Left ventricle myocardium superior (tissue), 1 donor: ENCODE results near the gene HOXA10. TPM values are rescaled to one million over a fixed set of nuclear protein-coding genes. Genes with fewer than 3 reads are reported as not detected.
A peak's percentile ranks its signal among the peaks of the same experiment; 100 is the strongest.

Experiments used
- ATAC-seq: fragments of 200-7000 bp; cut with Tn5 transposase; one replicate; pipeline ENCODE4 v1.9.1; 2020; ENCODE audit warnings: mild to moderate bottlenecking, moderate library complexity
- DNase-seq: peaks from one replicate; pipeline ENCODE4 v3.0.0-alpha.2; 2020
- intact Hi-C: fragments of 100-400 bp; cut with micrococcal nuclease; formaldehyde crosslinking; loops from one replicate; pipeline ENCODE4 v1.11.0; 2022
- total RNA-seq: library from RNA; stranded (reverse); fragmentation: NEBNext Ultra II Directional; extraction: Animal tissue kit (Norgen Biotek cat#: 25700); gene quantifications from one replicate; pipeline ENCODE4 v1.2.1, GENCODE V29; 2021
- donor health status: DM: no; HTN: yes; CAD: no; lungs with severe emphysema.

The HOXA10 gene
- total RNA-seq, 1 donor from 2014 or later: not detected

GRCh38 chr7:27161721-27162560 lies 12.2 kb downstream of the HOXA10 start:
- no peak for ATAC-seq
- intact Hi-C loops: loop anchor here (5.0 to 10.0 kb wide), 2 partner anchors 480 to 787 kb away; no protein-coding TSS in a partner anchor
- DNase-seq: peak; percentile 24

- ATAC-seq: peak; percentile 49
Measured at GRCh38 chr7:27161214-27161720, 12.9 kb downstream of the HOXA10 start.

GRCh38 chr7:27160546-27161213 lies 13.4 kb downstream of the HOXA10 start:
- ATAC-seq (peak; percentile 89), DNase-seq (peak; percentile 89)
- intact Hi-C loops: loop anchor here (5.0 to 10.0 kb wide), 2 partner anchors 478 to 786 kb away; no protein-coding TSS in a partner anchor

More at GRCh38 chr7:27161214-27161720, 12.9 kb downstream of the HOXA10 start:
- DNase-seq: peak; percentile 50
- intact Hi-C loops: loop anchor here (5.0 to 10.0 kb wide), 2 partner anchors 479 to 786 kb away; no protein-coding TSS in a partner anchor

- intact Hi-C loops: loop anchor here (5.0 to 10.0 kb wide), 2 partner anchors 478 to 785 kb away; no protein-coding TSS in a partner anchor
- DNase-seq: peak; percentile 26
- no peak for ATAC-seq
Measured at GRCh38 chr7:27160145-27160545, 14.0 kb downstream of the HOXA10 start.

- intact Hi-C loops: loop anchor here (5.0 to 10.0 kb wide), 2 partner anchors 477 to 785 kb away; no protein-coding TSS in a partner anchor
Measured at GRCh38 chr7:27159266-27160144, 14.6 kb downstream of the HOXA10 start.

GRCh38 chr7:27158436-27159265 lies 15.5 kb downstream of the HOXA10 start:
- intact Hi-C loops: no loop called here
- ATAC-seq (no peak), DNase-seq (no peak)

More at GRCh38 chr7:27159266-27160144, 14.6 kb downstream of the HOXA10 start:
- DNase-seq (peak; percentile 24), ATAC-seq (no peak)

- intact Hi-C loops: no loop called here
- ATAC-seq: no peak
- no peak for DNase-seq
Measured at GRCh38 chr7:27157702-27158431, 16.3 kb downstream of the HOXA10 start.

GRCh38 chr7:27156916-27157701 lies 17.0 kb downstream of the HOXA10 start:
- no peak for DNase-seq
- intact Hi-C loops: no loop called here
- no peak for ATAC-seq

GRCh38 chr7:27156508-27156898 lies 17.6 kb downstream of the HOXA10 start, which contains the start of gene HOXA7:
Gene HOXA7 (minus strand): TSS chr7:27156675. CDS start chr7:27156545, 130 bp downstream.
- peak; percentile 21 for DNase-seq
- no peak for ATAC-seq
- intact Hi-C loops: no loop called here

GRCh38 chr7:27155816-27156507 lies 18.2 kb downstream of the HOXA10 start:
- ATAC-seq: no peak
- intact Hi-C loops: no loop called here
- peak; percentile 7 for DNase-seq

GRCh38 chr7:27154901-27155815 lies 19.0 kb downstream of the HOXA10 start:
- ATAC-seq (no peak), DNase-seq (no peak)
- intact Hi-C loops: no loop called here

GRCh38 chr7:27154369-27154768 lies 19.8 kb downstream of the HOXA10 start:
- DNase-seq (no peak), ATAC-seq (no peak)
- intact Hi-C loops: no loop called here

GRCh38 chr7:27153526-27153925 lies 20.6 kb downstream of the HOXA10 start:
- intact Hi-C loops: no loop called here
- ATAC-seq: no peak
- DNase-seq: no peak

- intact Hi-C loops: no loop called here
- no peak for DNase-seq
Measured at GRCh38 chr7:27152816-27153442, 21.2 kb downstream of the HOXA10 start.

More at GRCh38 chr7:27152816-27153442, 21.2 kb downstream of the HOXA10 start:
- ATAC-seq: no peak
